Measurements from ENCODE around the gene STRN4.

GRCh38 chr19:46746281-46747057 lies at the start of gene STRN4:
- no peak for TF ChIP-seq CTCF (IDR thresholded peaks at IDR 0.05)
- TF ChIP-seq POLR2AphosphoS5 (IDR thresholded peaks at IDR 0.05; ENCODE audit: low read depth, low read length), result no peak

All from Panc1 (cell line).